Endothelial cell of umbilical vein (primary cell): ENCODE measurements around the gene SSX2IP. TPM values are rescaled to one million over a fixed set of nuclear protein-coding genes. Genes with fewer than 3 reads are reported as not detected.

Experiments used
- BruUV-seq: library from RNA; stranded (reverse); fragments of 400-500 nt; replicated peaks from 2 replicates; lab custom pipeline; 2021; lab: Mats Ljungman, UMichigan
- CTCF ChIA-PET: fragments of 300-600, 350-600 bp; sonication (Branson Sonifier 250); formaldehyde crosslinking; loops from one replicate; lab custom pipeline; 2021; ENCODE audit warnings: antibody characterized with exemption, inconsistent platforms; lab: Charles Lee
- POLR2A ChIA-PET: fragments of 300-600, 350-600 bp; sonication (Branson Sonifier 250); formaldehyde crosslinking; loops from one replicate; lab custom pipeline; 2021; ENCODE audit warnings: antibody characterized with exemption, inconsistent platforms; lab: Charles Lee
- DNase-seq: peaks from one replicate; pipeline ENCODE4 v3.0.0-alpha.2; 2011; ENCODE audit warnings: low read depth, low spot score
- FAIRE-seq: peaks from 2 replicates; lab custom pipeline; 2011; peaks lifted over from hg19 to GRCh38; lab: Jason Lieb, UNC
- H2AFZ ChIP-seq: 2 replicates; pipeline ENCODE4 v1.6.0; 2012; ENCODE audit warnings: low read depth, low read length, control low read depth, inconsistent platforms
- H3K27ac ChIP-seq: 2 replicates; pipeline ENCODE4 v1.5.1; 2011; ENCODE audit warnings: low read depth, mild to moderate bottlenecking, control low read depth, low read length, moderate library complexity; ENCODE audit not compliant: insufficient read depth
- H3K27me3 ChIP-seq, 2 experiments: 2 replicates each; pipeline versions ENCODE4 v1.6.0 to v1.6.1; 2011; ENCODE audit warnings: low read length in 2 of 2, mixed read lengths in 1 of 2; ENCODE audit not compliant: control insufficient read depth in 2 of 2, insufficient read depth in 2 of 2
- H3K36me3 ChIP-seq, 2 experiments: 2 replicates in 1 of 2; 3 replicates in 1 of 2; pipeline ENCODE4 v1.5.1; 2011; ENCODE audit warnings: low read length in 2 of 2, mild to moderate bottlenecking in 1 of 2, moderate library complexity in 1 of 2; ENCODE audit not compliant: control insufficient read depth in 2 of 2, insufficient read depth in 2 of 2; ENCODE audit errors: extremely low read depth in 1 of 2
- H3K4me1 ChIP-seq: 3 replicates; pipeline ENCODE4 v1.5.1; 2011; ENCODE audit warnings: mild to moderate bottlenecking, low read length; ENCODE audit not compliant: control insufficient read depth, insufficient read depth; ENCODE audit errors: extremely low read depth
- H3K4me2 ChIP-seq: 2 replicates; pipeline ENCODE4 v1.6.1; 2011; ENCODE audit warnings: low read length, control low read depth, mixed read lengths; ENCODE audit not compliant: insufficient read depth
- H3K4me3 ChIP-seq, 3 experiments: fragments of 200-600 bp in 1 of 3; sonication (generic), shearing (Covaris generic) in 1 of 3; replicated peaks in 1 of 3; 2 replicates each; pipeline ENCODE4 v1.5.1; 2011 to 2016; ENCODE audit warnings: control low read depth in 3 of 3, low read length in 3 of 3, mild to moderate bottlenecking in 2 of 3, inconsistent platforms in 1 of 3, low read depth in 1 of 3, moderate library complexity in 1 of 3; ENCODE audit not compliant: insufficient read depth in 1 of 3
- H3K79me2 ChIP-seq: 2 replicates; pipeline ENCODE4 v1.6.0; 2012; ENCODE audit warnings: low read length, inconsistent platforms; ENCODE audit not compliant: control insufficient read depth, insufficient read depth
- H3K9ac ChIP-seq: replicated peaks from 2 replicates; pipeline ENCODE3; 2011; ENCODE audit warnings: low read length, control low read depth; ENCODE audit not compliant: insufficient read depth; ENCODE audit errors: extremely low read depth
- H3K9me1 ChIP-seq: replicated peaks from 3 replicates; pipeline ENCODE4 v1.6.0; 2011; ENCODE audit warnings: mild to moderate bottlenecking, low read length; ENCODE audit not compliant: control insufficient read depth, insufficient read depth; ENCODE audit errors: extremely low read depth
- H3K9me3 ChIP-seq: replicated peaks from 2 replicates; pipeline ENCODE4 v1.5.1; 2012; ENCODE audit warnings: low read length, inconsistent platforms; ENCODE audit not compliant: control insufficient read depth, insufficient read depth
- H4K20me1 ChIP-seq: replicated peaks from 2 replicates; pipeline ENCODE3; 2011; ENCODE audit warnings: mild to moderate bottlenecking, low read length; ENCODE audit not compliant: control insufficient read depth, insufficient read depth; ENCODE audit errors: extremely low read depth
- EZH2 ChIP-seq: IDR thresholded peaks from 2 replicates; pipeline ENCODE4 v1.6.1; 2012; ENCODE audit warnings: borderline replicate concordance, low read depth, mild to moderate bottlenecking, moderate library complexity, low read length, inconsistent platforms; ENCODE audit not compliant: severe bottlenecking
- FOS ChIP-seq: IDR thresholded peaks from 2 replicates; pipeline ENCODE4 v1.6.1; 2011; ENCODE audit warnings: mild to moderate bottlenecking, low read length, moderate library complexity, borderline replicate concordance; ENCODE audit not compliant: insufficient read depth
- GATA2 ChIP-seq: IDR thresholded peaks from 2 replicates; pipeline ENCODE4 v1.7.0; 2011; ENCODE audit warnings: low read depth, mild to moderate bottlenecking, moderate library complexity, mixed read lengths, low read length; ENCODE audit not compliant: insufficient read length, insufficient read depth
- JUN ChIP-seq: IDR thresholded peaks from 2 replicates; pipeline ENCODE4 v1.6.1; 2011; ENCODE audit warnings: borderline replicate concordance, low read depth; ENCODE audit not compliant: insufficient read length, insufficient read depth
- MAX ChIP-seq: IDR thresholded peaks from 2 replicates; pipeline ENCODE4 v1.6.1; 2011; ENCODE audit not compliant: insufficient read depth, insufficient read length
- MYC ChIP-seq: IDR thresholded peaks from one replicate; pipeline ENCODE4 v1.6.1; 2011; ENCODE audit warnings: mild to moderate bottlenecking, low read depth, low read length
- POLR2A ChIP-seq: IDR thresholded peaks from 2 replicates; pipeline ENCODE4 v1.6.1; 2012; ENCODE audit warnings: low read depth, mild to moderate bottlenecking, control low read depth, low read length
- POLR2AphosphoS5 ChIP-seq: IDR thresholded peaks from 2 replicates; pipeline ENCODE4 v1.6.1; 2012; ENCODE audit warnings: low read depth, mild to moderate bottlenecking, control low read depth, low read length, moderate library complexity; ENCODE audit not compliant: insufficient read depth
- dilution Hi-C: fragments of 300-500 bp; cut with MboI; formaldehyde crosslinking; loops from one replicate; pipeline ENCODE4 v1.15.0; 2019; ENCODE audit warnings: low sequenced_read_pairs; ENCODE audit not compliant: extremely low pct_ligation_motif_present
- intact Hi-C: fragments of 100-400 bp; cut with micrococcal nuclease; formaldehyde crosslinking; loops from one replicate; pipeline ENCODE4 v1.10.0; 2022
- polyA plus RNA-seq, 4 experiments: library from polyadenylated mRNA; depleted of rRNA in 3 of 4; stranded (reverse) in 3 of 4; unstranded in 1 of 4; fragments of >200 nt; gene quantifications; 2 replicates each; pipeline versions ENCODE4 v1.2.1 to v1.2.3, GENCODE V29; 2011 to 2012; ENCODE audit warnings: missing spikeins in 1 of 4
- total RNA-seq: library from RNA; stranded (reverse); gene quantifications from 2 replicates; pipeline ENCODE4 v1.2.3, GENCODE V29; 2021
- TF ChIP-seq, protein P1 (sequence below), 2 donors: IDR thresholded peaks; 1 replicate in 1 of 2; 2 replicates in 1 of 2; pipeline ENCODE4 v1.5.1; 2011; ENCODE audit warnings: low read length in 2 of 2, mild to moderate bottlenecking in 2 of 2, moderate library complexity in 2 of 2, control low read depth in 1 of 2, inconsistent platforms in 1 of 2, low read depth in 1 of 2; ENCODE audit not compliant: insufficient read depth in 1 of 2; ENCODE audit errors: extremely low read depth in 1 of 2

The SSX2IP gene
- total and polyA plus RNA-seq, 2 donors (not counting 3 experiments of a cell fraction or from before 2014, with no cell fraction given) = 0.77 to 8.4 TPM

DNA sequence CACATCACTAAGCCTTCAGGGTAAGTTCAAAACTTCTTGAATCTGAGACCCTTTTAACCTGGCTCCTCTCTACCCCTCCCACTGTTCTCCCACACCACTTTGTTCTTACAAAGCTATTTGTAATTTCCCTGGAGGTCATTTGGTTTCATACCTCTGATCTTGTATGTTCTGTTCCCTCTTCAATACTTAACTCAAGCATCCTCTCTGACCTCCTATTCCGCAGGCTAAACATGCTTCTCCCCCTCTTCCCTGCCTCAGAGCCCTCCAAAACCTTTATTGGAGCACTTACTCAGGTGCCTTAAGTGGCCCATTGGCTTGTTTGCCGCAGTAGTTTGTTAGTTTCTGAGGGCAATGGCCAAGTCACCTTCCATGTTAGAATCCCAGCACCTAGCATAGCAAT, 54.8 kb downstream of the SSX2IP start:
- no peak for FAIRE-seq
- POLR2A ChIA-PET = no interaction called here
- H3K9me3 ChIP-seq = no peaks in the 10 kb centered on the region

More for the DNA sequence above, 54.8 kb downstream of the SSX2IP start:
- Histone ChIP-seq H3K36me3 (no peaks in the 10 kb centered on the region), H4K20me1 (no peaks in the 10 kb centered on the region), H3K9ac (no peak overlapping the region), H2AFZ (no peak overlapping the region), H3K9me1 (no peaks in the 10 kb centered on the region), H3K4me3 (no peak overlapping the region), H3K27ac (no peak overlapping the region), H3K4me1 (peaks cover 12% of the 10 kb centered on the region), H3K27me3 (no peaks in the 10 kb centered on the region), H3K4me2 (no peak overlapping the region), H3K79me2 (no peaks in the 10 kb centered on the region)
- intact Hi-C loops (no loop called here), dilution Hi-C loops (no loop called here)
- TF ChIP-seq POLR2A (no peak), MYC (no peak), POLR2AphosphoS5 (no peak), JUN (no peak), GATA2 (no peak), MAX (no peak), EZH2 (no peak), FOS (no peak)
- TF ChIP-seq, protein P1, sequence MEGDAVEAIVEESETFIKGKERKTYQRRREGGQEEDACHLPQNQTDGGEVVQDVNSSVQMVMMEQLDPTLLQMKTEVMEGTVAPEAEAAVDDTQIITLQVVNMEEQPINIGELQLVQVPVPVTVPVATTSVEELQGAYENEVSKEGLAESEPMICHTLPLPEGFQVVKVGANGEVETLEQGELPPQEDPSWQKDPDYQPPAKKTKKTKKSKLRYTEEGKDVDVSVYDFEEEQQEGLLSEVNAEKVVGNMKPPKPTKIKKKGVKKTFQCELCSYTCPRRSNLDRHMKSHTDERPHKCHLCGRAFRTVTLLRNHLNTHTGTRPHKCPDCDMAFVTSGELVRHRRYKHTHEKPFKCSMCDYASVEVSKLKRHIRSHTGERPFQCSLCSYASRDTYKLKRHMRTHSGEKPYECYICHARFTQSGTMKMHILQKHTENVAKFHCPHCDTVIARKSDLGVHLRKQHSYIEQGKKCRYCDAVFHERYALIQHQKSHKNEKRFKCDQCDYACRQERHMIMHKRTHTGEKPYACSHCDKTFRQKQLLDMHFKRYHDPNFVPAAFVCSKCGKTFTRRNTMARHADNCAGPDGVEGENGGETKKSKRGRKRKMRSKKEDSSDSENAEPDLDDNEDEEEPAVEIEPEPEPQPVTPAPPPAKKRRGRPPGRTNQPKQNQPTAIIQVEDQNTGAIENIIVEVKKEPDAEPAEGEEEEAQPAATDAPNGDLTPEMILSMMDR (IDR thresholded peaks at IDR 0.05; ENCODE audit: extremely low read depth in 1 of 2, insufficient read depth in 1 of 2, low read depth in 1 of 2, low read length in 2 of 2) = no peak
- BruUV-seq = no TSS peak
- no peak for DNase-seq
- CTCF ChIA-PET = interaction anchor here (1.2 kb wide), 1 partner anchor 12 kb away, joined by 4 read pairs; no protein-coding TSS in a partner anchor
